ENCODE data around the gene TECPR2.

Gene TECPR2

GRCh38 chr14:102464006-102464405 is 101.3 kb downstream of the TECPR2 start:
- Histone ChIP-seq H3K36me3 (ENCODE audit: insufficient read depth, low read length) (no peaks in the 10 kb centered on the region; the same call in 1 of the 2 replicates), H3K9ac (ENCODE audit: low read depth, low read length) (no peak overlapping the region), H3K9me3 (ENCODE audit: control insufficient read depth, insufficient read depth, low read length) (no peaks in the 10 kb centered on the region), H3K4me1 (ENCODE audit: insufficient read depth, low read length) (no peaks in the 10 kb centered on the region)

- Histone ChIP-seq H3K9me3 (ENCODE audit: control insufficient read depth, insufficient read depth, low read length) (no peaks in the 10 kb centered on the region), H3K9ac (ENCODE audit: low read depth, low read length) (no peak overlapping the region), H3K36me3 (ENCODE audit: insufficient read depth, low read length) (no peaks in the 10 kb centered on the region; the same call in 1 of the 2 replicates), H3K4me1 (ENCODE audit: insufficient read depth, low read length) (no peaks in the 10 kb centered on the region)
Measured at GRCh38 chr14:102464846-102465341, 102.2 kb downstream of the TECPR2 start.

GRCh38 chr14:102469261-102469660 is 106.5 kb downstream of the TECPR2 start:
- no peaks in the 10 kb centered on the region for H3K4me1 ChIP-seq (ENCODE audit: insufficient read depth, low read length)
- H3K36me3 ChIP-seq (ENCODE audit: insufficient read depth, low read length): no peaks in the 10 kb centered on the region
- H3K9ac ChIP-seq (ENCODE audit: low read depth, low read length): no peak overlapping the region
- H3K9me3 ChIP-seq (ENCODE audit: control insufficient read depth, insufficient read depth, low read length): no peaks in the 10 kb centered on the region

GRCh38 chr14:102471921-102472790 is 109.4 kb downstream of the TECPR2 start:
- Histone ChIP-seq H3K9ac (ENCODE audit: low read depth, low read length) (no peak overlapping the region), H3K36me3 (ENCODE audit: insufficient read depth, low read length) (no peaks in the 10 kb centered on the region), H3K4me1 (ENCODE audit: insufficient read depth, low read length) (no peaks in the 10 kb centered on the region), H3K9me3 (ENCODE audit: control insufficient read depth, insufficient read depth, low read length) (no peaks in the 10 kb centered on the region)

GRCh38 chr14:102472791-102473150 is 110.0 kb downstream of the TECPR2 start:
- Histone ChIP-seq H3K9me3 (ENCODE audit: control insufficient read depth, insufficient read depth, low read length) (no peaks in the 10 kb centered on the region), H3K36me3 (ENCODE audit: insufficient read depth, low read length) (no peaks in the 10 kb centered on the region), H3K9ac (ENCODE audit: low read depth, low read length) (no peak overlapping the region), H3K4me1 (ENCODE audit: insufficient read depth, low read length) (no peaks in the 10 kb centered on the region)

GRCh38 chr14:102473559-102473958 is 110.8 kb downstream of the TECPR2 start:
- H3K9me3 ChIP-seq (ENCODE audit: control insufficient read depth, insufficient read depth, low read length): no peaks in the 10 kb centered on the region
- H3K9ac ChIP-seq (ENCODE audit: low read depth, low read length): no peak overlapping the region
- no peaks in the 10 kb centered on the region for H3K4me1 ChIP-seq (ENCODE audit: insufficient read depth, low read length)
- no peaks in the 10 kb centered on the region for H3K36me3 ChIP-seq (ENCODE audit: insufficient read depth, low read length)

GRCh38 chr14:102474934-102475333 is 112.2 kb downstream of the TECPR2 start:
- no peaks in the 10 kb centered on the region for H3K36me3 ChIP-seq (ENCODE audit: insufficient read depth, low read length)
- no peaks in the 10 kb centered on the region for H3K4me1 ChIP-seq (ENCODE audit: insufficient read depth, low read length)
- no peaks in the 10 kb centered on the region for H3K9me3 ChIP-seq (ENCODE audit: control insufficient read depth, insufficient read depth, low read length)
- H3K9ac ChIP-seq (ENCODE audit: low read depth, low read length): no peak overlapping the region

- Histone ChIP-seq H3K36me3 (ENCODE audit: insufficient read depth, low read length) (no peaks in the 10 kb centered on the region), H3K9ac (ENCODE audit: low read depth, low read length) (no peak overlapping the region), H3K4me1 (ENCODE audit: insufficient read depth, low read length) (no peaks in the 10 kb centered on the region), H3K9me3 (ENCODE audit: control insufficient read depth, insufficient read depth, low read length) (no peaks in the 10 kb centered on the region)
Measured at GRCh38 chr14:102479107-102479506, 116.4 kb downstream of the TECPR2 start.

GRCh38 chr14:102479777-102480176 is 117.0 kb downstream of the TECPR2 start:
- H3K9me3 ChIP-seq (ENCODE audit: control insufficient read depth, insufficient read depth, low read length): no peaks in the 10 kb centered on the region
- H3K4me1 ChIP-seq (ENCODE audit: insufficient read depth, low read length): no peaks in the 10 kb centered on the region

GRCh38 chr14:102481371-102481770 is 118.6 kb downstream of the TECPR2 start:
- Histone ChIP-seq H3K9me3 (ENCODE audit: control insufficient read depth, insufficient read depth, low read length) (no peaks in the 10 kb centered on the region), H3K36me3 (ENCODE audit: insufficient read depth, low read length) (no peaks in the 10 kb centered on the region), H3K4me1 (ENCODE audit: insufficient read depth, low read length) (no peaks in the 10 kb centered on the region), H3K9ac (ENCODE audit: low read depth, low read length) (no peak overlapping the region)

More at GRCh38 chr14:102479777-102480176, 117.0 kb downstream of the TECPR2 start:
- Histone ChIP-seq H3K9ac (ENCODE audit: low read depth, low read length) (no peak overlapping the region), H3K36me3 (ENCODE audit: insufficient read depth, low read length) (no peaks in the 10 kb centered on the region)

- Histone ChIP-seq H3K9me3 (ENCODE audit: control insufficient read depth, insufficient read depth, low read length) (no peaks in the 10 kb centered on the region), H3K4me1 (ENCODE audit: insufficient read depth, low read length) (no peaks in the 10 kb centered on the region), H3K9ac (ENCODE audit: low read depth, low read length) (no peak overlapping the region), H3K36me3 (ENCODE audit: insufficient read depth, low read length) (no peaks in the 10 kb centered on the region)
Measured at GRCh38 chr14:102481791-102482238, 119.1 kb downstream of the TECPR2 start.

GRCh38 chr14:102484316-102484715 is 121.6 kb downstream of the TECPR2 start:
- no peaks in the 10 kb centered on the region for H3K4me1 ChIP-seq (ENCODE audit: insufficient read depth, low read length)
- no peak overlapping the region for H3K9ac ChIP-seq (ENCODE audit: low read depth, low read length)
- H3K9me3 ChIP-seq (ENCODE audit: control insufficient read depth, insufficient read depth, low read length): no peaks in the 10 kb centered on the region
- no peaks in the 10 kb centered on the region for H3K36me3 ChIP-seq (ENCODE audit: insufficient read depth, low read length)

- Histone ChIP-seq H3K36me3 (ENCODE audit: insufficient read depth, low read length) (no peaks in the 10 kb centered on the region), H3K4me1 (ENCODE audit: insufficient read depth, low read length) (no peaks in the 10 kb centered on the region), H3K9me3 (ENCODE audit: control insufficient read depth, insufficient read depth, low read length) (no peaks in the 10 kb centered on the region), H3K9ac (ENCODE audit: low read depth, low read length) (no peak overlapping the region)
Measured at GRCh38 chr14:102485693-102486512, 123.2 kb downstream of the TECPR2 start.

- Histone ChIP-seq H3K4me1 (ENCODE audit: insufficient read depth, low read length) (no peaks in the 10 kb centered on the region), H3K36me3 (ENCODE audit: insufficient read depth, low read length) (no peaks in the 10 kb centered on the region), H3K9ac (ENCODE audit: low read depth, low read length) (no peak overlapping the region), H3K9me3 (ENCODE audit: control insufficient read depth, insufficient read depth, low read length) (no peaks in the 10 kb centered on the region)
Measured at GRCh38 chr14:102486513-102487203, 123.9 kb downstream of the TECPR2 start.
